ENCODE measurements around the gene HOXC13. TPM values are rescaled to one million over a fixed set of nuclear protein-coding genes. Genes with fewer than 3 reads are reported as not detected.

Gene HOXC13
- total RNA-seq, 1 experiment from 2014 or later, result 0.09 TPM

DNA sequence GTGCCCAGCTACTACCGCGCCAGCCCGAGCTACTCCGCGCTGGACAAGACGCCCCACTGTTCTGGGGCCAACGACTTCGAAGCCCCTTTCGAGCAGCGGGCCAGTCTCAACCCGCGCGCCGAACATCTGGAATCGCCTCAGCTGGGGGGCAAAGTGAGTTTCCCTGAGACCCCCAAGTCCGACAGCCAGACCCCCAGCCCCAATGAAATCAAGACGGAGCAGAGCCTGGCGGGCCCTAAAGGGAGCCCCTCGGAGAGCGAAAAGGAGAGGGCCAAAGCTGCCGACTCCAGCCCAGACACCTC, 47.0 kb downstream of the HOXC13 start:
- H3K27ac Mint-ChIP-seq, result no peak overlapping the region
- TF ChIP-seq TEAD1 (CRISPR knock-in tag; IDR thresholded peaks at IDR 0.05), result no peak
- no peak for TF ChIP-seq FOXK1 (CRISPR knock-in tag; IDR thresholded peaks at IDR 0.05)
- no peak for TF ChIP-seq ZNF138 (CRISPR knock-in tag; conservative IDR thresholded peaks at IDR 0.05)
- TF ChIP-seq CREB1 (CRISPR knock-in tag; IDR thresholded peaks at IDR 0.05), result no peak
- TF ChIP-seq, protein P1, sequence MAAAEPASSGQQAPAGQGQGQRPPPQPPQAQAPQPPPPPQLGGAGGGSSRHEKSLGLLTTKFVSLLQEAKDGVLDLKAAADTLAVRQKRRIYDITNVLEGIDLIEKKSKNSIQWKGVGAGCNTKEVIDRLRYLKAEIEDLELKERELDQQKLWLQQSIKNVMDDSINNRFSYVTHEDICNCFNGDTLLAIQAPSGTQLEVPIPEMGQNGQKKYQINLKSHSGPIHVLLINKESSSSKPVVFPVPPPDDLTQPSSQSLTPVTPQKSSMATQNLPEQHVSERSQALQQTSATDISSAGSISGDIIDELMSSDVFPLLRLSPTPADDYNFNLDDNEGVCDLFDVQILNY (CRISPR knock-in tag; IDR thresholded peaks at IDR 0.05), result no peak
- no peak for TF ChIP-seq AFF4 (CRISPR knock-in tag; IDR thresholded peaks at IDR 0.05; ENCODE audit: borderline replicate concordance)
- TF ChIP-seq, protein P2, sequence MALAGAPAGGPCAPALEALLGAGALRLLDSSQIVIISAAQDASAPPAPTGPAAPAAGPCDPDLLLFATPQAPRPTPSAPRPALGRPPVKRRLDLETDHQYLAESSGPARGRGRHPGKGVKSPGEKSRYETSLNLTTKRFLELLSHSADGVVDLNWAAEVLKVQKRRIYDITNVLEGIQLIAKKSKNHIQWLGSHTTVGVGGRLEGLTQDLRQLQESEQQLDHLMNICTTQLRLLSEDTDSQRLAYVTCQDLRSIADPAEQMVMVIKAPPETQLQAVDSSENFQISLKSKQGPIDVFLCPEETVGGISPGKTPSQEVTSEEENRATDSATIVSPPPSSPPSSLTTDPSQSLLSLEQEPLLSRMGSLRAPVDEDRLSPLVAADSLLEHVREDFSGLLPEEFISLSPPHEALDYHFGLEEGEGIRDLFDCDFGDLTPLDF (CRISPR knock-in tag; IDR thresholded peaks at IDR 0.05), result no peak
- no peak for TF ChIP-seq E2F4 (CRISPR knock-in tag; IDR thresholded peaks at IDR 0.05; ENCODE audit: borderline replicate concordance, low read depth)
- TF ChIP-seq, protein P3, sequence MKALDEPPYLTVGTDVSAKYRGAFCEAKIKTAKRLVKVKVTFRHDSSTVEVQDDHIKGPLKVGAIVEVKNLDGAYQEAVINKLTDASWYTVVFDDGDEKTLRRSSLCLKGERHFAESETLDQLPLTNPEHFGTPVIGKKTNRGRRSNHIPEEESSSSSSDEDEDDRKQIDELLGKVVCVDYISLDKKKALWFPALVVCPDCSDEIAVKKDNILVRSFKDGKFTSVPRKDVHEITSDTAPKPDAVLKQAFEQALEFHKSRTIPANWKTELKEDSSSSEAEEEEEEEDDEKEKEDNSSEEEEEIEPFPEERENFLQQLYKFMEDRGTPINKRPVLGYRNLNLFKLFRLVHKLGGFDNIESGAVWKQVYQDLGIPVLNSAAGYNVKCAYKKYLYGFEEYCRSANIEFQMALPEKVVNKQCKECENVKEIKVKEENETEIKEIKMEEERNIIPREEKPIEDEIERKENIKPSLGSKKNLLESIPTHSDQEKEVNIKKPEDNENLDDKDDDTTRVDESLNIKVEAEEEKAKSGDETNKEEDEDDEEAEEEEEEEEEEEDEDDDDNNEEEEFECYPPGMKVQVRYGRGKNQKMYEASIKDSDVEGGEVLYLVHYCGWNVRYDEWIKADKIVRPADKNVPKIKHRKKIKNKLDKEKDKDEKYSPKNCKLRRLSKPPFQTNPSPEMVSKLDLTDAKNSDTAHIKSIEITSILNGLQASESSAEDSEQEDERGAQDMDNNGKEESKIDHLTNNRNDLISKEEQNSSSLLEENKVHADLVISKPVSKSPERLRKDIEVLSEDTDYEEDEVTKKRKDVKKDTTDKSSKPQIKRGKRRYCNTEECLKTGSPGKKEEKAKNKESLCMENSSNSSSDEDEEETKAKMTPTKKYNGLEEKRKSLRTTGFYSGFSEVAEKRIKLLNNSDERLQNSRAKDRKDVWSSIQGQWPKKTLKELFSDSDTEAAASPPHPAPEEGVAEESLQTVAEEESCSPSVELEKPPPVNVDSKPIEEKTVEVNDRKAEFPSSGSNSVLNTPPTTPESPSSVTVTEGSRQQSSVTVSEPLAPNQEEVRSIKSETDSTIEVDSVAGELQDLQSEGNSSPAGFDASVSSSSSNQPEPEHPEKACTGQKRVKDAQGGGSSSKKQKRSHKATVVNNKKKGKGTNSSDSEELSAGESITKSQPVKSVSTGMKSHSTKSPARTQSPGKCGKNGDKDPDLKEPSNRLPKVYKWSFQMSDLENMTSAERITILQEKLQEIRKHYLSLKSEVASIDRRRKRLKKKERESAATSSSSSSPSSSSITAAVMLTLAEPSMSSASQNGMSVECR (CRISPR knock-in tag; IDR thresholded peaks at IDR 0.05; ENCODE audit: borderline replicate concordance), result no peak
- TF ChIP-seq, protein P4, sequence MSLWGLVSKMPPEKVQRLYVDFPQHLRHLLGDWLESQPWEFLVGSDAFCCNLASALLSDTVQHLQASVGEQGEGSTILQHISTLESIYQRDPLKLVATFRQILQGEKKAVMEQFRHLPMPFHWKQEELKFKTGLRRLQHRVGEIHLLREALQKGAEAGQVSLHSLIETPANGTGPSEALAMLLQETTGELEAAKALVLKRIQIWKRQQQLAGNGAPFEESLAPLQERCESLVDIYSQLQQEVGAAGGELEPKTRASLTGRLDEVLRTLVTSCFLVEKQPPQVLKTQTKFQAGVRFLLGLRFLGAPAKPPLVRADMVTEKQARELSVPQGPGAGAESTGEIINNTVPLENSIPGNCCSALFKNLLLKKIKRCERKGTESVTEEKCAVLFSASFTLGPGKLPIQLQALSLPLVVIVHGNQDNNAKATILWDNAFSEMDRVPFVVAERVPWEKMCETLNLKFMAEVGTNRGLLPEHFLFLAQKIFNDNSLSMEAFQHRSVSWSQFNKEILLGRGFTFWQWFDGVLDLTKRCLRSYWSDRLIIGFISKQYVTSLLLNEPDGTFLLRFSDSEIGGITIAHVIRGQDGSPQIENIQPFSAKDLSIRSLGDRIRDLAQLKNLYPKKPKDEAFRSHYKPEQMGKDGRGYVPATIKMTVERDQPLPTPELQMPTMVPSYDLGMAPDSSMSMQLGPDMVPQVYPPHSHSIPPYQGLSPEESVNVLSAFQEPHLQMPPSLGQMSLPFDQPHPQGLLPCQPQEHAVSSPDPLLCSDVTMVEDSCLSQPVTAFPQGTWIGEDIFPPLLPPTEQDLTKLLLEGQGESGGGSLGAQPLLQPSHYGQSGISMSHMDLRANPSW (CRISPR knock-in tag; conservative IDR thresholded peaks at IDR 0.05; ENCODE audit: low read depth), result no peak
- TF ChIP-seq, protein P5, sequence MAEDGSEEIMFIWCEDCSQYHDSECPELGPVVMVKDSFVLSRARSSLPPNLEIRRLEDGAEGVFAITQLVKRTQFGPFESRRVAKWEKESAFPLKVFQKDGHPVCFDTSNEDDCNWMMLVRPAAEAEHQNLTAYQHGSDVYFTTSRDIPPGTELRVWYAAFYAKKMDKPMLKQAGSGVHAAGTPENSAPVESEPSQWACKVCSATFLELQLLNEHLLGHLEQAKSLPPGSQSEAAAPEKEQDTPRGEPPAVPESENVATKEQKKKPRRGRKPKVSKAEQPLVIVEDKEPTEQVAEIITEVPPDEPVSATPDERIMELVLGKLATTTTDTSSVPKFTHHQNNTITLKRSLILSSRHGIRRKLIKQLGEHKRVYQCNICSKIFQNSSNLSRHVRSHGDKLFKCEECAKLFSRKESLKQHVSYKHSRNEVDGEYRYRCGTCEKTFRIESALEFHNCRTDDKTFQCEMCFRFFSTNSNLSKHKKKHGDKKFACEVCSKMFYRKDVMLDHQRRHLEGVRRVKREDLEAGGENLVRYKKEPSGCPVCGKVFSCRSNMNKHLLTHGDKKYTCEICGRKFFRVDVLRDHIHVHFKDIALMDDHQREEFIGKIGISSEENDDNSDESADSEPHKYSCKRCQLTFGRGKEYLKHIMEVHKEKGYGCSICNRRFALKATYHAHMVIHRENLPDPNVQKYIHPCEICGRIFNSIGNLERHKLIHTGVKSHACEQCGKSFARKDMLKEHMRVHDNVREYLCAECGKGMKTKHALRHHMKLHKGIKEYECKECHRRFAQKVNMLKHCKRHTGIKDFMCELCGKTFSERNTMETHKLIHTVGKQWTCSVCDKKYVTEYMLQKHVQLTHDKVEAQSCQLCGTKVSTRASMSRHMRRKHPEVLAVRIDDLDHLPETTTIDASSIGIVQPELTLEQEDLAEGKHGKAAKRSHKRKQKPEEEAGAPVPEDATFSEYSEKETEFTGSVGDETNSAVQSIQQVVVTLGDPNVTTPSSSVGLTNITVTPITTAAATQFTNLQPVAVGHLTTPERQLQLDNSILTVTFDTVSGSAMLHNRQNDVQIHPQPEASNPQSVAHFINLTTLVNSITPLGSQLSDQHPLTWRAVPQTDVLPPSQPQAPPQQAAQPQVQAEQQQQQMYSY (CRISPR knock-in tag; IDR thresholded peaks at IDR 0.05), result no peak
- TF ChIP-seq NFE2L1 (CRISPR knock-in tag; IDR thresholded peaks at IDR 0.05), result no peak
- TF ChIP-seq ZBTB21 (CRISPR knock-in tag; IDR thresholded peaks at IDR 0.05; ENCODE audit: borderline replicate concordance), result no peak
- H3K36me3 Mint-ChIP-seq, result no peaks in the 10 kb centered on the region
- no peaks in the 10 kb centered on the region for H3K9me3 Mint-ChIP-seq
- H3K27me3 Mint-ChIP-seq (ENCODE audit: low read depth), result peaks cover 100% of the 10 kb centered on the region
- peaks cover 39% of the 10 kb centered on the region for H3K4me1 Mint-ChIP-seq
- DNase-seq (ENCODE audit: low spot score) (no peak), ATAC-seq (no peak)
- POLR2A ChIA-PET, result interaction anchor here (0.9 kb wide), 1 partner anchor 32 kb away, joined by 3 read pairs; no protein-coding TSS in a partner anchor
- CTCF ChIA-PET, result interaction anchor here (0.9 to 5.1 kb wide), 16 partner anchors 9 to 257 kb away, joined by 3 to 43 read pairs (median 10); partner anchors contain the start of genes HOXC5, HOXC8 and HOXC9
- peak overlapping the region; percentile 52 for H3K4me3 Mint-ChIP-seq
